Measurements from ENCODE around the gene TROAP.

DNA sequence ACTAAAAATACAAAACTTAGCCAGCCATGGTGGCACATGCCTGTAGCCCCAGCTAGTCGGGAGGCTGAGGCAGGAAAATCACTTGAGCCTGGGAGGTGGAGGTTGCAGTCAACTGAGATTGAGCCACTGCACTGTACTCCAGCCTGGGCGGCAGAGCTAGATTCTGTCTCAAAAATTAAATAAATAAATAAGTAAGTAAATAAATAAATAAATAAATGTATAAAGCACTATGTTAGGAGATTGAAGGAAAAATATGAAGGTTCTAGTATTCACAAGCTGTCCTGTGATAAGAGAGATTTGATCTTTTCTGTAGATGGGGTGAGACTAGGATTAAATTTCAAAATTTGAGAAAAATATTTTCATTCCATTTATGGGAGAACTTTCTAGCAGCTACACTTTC, 29.3 kb downstream of the TROAP start:
- TF ChIP-seq TAF1 (conservative IDR thresholded peaks at IDR 0.05) (no peak), YY1 (IDR thresholded peaks at IDR 0.05) (no peak), EGR1 (IDR thresholded peaks at IDR 0.05; ENCODE audit: low read depth in 2 of 2) (no peak), RAD21 (IDR thresholded peaks at IDR 0.05) (no peak), FOXA1 (IDR thresholded peaks at IDR 0.05) (no peak)
- TF ChIP-seq, protein P1, sequence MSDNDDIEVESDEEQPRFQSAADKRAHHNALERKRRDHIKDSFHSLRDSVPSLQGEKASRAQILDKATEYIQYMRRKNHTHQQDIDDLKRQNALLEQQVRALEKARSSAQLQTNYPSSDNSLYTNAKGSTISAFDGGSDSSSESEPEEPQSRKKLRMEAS (IDR thresholded peaks at IDR 0.05) = no peak
- TF ChIP-seq, protein P2, sequence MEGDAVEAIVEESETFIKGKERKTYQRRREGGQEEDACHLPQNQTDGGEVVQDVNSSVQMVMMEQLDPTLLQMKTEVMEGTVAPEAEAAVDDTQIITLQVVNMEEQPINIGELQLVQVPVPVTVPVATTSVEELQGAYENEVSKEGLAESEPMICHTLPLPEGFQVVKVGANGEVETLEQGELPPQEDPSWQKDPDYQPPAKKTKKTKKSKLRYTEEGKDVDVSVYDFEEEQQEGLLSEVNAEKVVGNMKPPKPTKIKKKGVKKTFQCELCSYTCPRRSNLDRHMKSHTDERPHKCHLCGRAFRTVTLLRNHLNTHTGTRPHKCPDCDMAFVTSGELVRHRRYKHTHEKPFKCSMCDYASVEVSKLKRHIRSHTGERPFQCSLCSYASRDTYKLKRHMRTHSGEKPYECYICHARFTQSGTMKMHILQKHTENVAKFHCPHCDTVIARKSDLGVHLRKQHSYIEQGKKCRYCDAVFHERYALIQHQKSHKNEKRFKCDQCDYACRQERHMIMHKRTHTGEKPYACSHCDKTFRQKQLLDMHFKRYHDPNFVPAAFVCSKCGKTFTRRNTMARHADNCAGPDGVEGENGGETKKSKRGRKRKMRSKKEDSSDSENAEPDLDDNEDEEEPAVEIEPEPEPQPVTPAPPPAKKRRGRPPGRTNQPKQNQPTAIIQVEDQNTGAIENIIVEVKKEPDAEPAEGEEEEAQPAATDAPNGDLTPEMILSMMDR (IDR thresholded peaks at IDR 0.05; ENCODE audit: low read depth, low read length, missing input control) = no peak
- TF ChIP-seq, protein P3, sequence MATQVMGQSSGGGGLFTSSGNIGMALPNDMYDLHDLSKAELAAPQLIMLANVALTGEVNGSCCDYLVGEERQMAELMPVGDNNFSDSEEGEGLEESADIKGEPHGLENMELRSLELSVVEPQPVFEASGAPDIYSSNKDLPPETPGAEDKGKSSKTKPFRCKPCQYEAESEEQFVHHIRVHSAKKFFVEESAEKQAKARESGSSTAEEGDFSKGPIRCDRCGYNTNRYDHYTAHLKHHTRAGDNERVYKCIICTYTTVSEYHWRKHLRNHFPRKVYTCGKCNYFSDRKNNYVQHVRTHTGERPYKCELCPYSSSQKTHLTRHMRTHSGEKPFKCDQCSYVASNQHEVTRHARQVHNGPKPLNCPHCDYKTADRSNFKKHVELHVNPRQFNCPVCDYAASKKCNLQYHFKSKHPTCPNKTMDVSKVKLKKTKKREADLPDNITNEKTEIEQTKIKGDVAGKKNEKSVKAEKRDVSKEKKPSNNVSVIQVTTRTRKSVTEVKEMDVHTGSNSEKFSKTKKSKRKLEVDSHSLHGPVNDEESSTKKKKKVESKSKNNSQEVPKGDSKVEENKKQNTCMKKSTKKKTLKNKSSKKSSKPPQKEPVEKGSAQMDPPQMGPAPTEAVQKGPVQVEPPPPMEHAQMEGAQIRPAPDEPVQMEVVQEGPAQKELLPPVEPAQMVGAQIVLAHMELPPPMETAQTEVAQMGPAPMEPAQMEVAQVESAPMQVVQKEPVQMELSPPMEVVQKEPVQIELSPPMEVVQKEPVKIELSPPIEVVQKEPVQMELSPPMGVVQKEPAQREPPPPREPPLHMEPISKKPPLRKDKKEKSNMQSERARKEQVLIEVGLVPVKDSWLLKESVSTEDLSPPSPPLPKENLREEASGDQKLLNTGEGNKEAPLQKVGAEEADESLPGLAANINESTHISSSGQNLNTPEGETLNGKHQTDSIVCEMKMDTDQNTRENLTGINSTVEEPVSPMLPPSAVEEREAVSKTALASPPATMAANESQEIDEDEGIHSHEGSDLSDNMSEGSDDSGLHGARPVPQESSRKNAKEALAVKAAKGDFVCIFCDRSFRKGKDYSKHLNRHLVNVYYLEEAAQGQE (IDR thresholded peaks at IDR 0.05) = no peak
- TF ChIP-seq, protein P4, sequence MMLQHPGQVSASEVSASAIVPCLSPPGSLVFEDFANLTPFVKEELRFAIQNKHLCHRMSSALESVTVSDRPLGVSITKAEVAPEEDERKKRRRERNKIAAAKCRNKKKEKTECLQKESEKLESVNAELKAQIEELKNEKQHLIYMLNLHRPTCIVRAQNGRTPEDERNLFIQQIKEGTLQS (IDR thresholded peaks at IDR 0.05) = no peak

All from liver (tissue), 3 donors.